Stimulated activated memory B cell treated with anti-CD40 and anti-IgM and Interleukin-4, amounts not matched to agents 10 μg/mL and 1 μg/mL and 100 μg/mL, for 72 hours (primary cell): ENCODE measurements around the gene CNKSR1.

Experiments
- ATAC-seq: fragments of 150-1000 bp; cut with Tn5 transposase; 2 replicates; pipeline ENCODE4 v1.10.0; 2021
- H3K27ac Mint-ChIP-seq: one replicate; pipeline ENCODE4 v1.8.0; 2022; ENCODE audit warnings: mild to moderate bottlenecking, mixed read lengths
- H3K27me3 Mint-ChIP-seq: one replicate; pipeline ENCODE4 v1.8.0; 2022; ENCODE audit warnings: mixed read lengths
- H3K36me3 Mint-ChIP-seq: one replicate; pipeline ENCODE4 v1.8.0; 2022; ENCODE audit warnings: mixed read lengths
- H3K4me1 Mint-ChIP-seq: one replicate; pipeline ENCODE4 v1.8.0; 2022; ENCODE audit warnings: mixed read lengths
- H3K4me3 Mint-ChIP-seq: one replicate; pipeline ENCODE4 v1.8.0; 2022; ENCODE audit warnings: mild to moderate bottlenecking, moderate library complexity, mixed read lengths
- H3K9me3 Mint-ChIP-seq: one replicate; pipeline ENCODE4 v1.8.0; 2022; ENCODE audit warnings: mixed read lengths

Gene CNKSR1

DNA sequence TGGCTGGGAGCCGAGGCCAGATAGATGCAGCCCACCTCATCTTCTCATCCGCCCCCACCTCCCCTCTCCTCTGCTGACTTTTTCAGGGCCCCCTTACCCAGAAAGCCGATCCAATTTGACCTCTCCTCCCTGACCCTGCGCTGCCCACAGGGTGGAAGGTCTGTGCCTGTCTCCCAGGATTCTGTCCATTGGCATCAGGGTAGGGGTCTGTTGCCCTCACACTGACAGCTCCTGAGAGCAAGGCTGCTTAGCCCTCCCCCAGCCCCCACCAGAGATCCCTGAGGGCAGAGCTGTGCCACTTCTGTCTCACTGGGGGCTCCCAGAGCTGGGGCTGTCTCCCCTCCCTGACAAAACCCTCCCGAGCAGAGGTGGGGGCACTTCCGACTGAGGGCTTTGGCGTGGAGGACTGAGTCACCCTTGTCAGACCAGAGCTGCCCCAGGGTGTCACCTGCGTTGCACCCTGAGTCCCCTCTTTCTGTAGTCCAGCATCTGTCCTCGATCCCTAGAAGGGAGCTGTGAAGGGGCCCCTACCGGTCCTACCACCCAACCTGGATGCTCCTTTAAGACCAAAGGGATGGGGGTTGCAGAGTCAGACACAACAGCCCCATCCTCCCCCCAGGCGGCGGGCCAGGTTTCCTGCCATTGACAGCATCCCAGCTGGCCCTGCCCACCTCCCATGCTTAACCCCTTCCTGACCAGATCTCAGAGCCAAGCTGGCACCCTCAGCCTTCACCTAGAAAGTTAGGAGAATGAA is 20.8 kb upstream of the CNKSR1 start:
- H3K27ac Mint-ChIP-seq = no peak overlapping the region
- no peaks in the 10 kb centered on the region for H3K9me3 Mint-ChIP-seq
- peaks cover 9% of the 10 kb centered on the region for H3K4me1 Mint-ChIP-seq
- H3K36me3 Mint-ChIP-seq = no peaks in the 10 kb centered on the region
- ATAC-seq = no peak
- no peak overlapping the region for H3K4me3 Mint-ChIP-seq
- peaks cover 60% of the 10 kb centered on the region for H3K27me3 Mint-ChIP-seq

DNA sequence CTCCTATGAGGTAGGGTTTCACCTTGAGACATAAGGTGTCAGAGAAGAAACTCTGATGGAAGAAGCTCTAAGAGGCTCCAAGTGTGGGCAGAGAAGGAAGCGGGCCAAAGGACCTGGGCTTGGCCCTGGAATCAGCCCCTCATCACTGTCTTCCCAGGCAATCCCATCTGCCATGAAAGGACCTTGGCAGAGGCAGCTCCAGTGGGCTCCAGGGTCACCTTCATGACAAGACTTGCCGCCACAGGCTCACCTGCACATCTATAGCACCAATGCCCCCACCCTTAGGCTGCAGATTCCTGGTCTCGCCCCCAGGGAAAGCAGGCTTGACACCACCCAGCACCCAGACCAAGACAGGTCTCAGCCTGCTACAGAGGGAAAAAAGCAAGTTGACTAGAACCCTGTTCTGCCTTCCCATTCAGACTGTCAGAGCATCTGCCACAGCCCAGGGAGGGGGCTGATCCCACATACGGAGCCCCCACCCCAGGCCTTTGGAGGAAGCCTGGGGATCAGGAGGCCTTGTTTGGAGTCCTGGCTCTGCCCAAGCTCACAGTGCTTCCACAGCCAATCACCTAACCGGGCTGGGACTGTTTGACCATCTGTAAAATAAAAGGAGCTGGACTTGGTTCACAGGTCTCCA is 18.9 kb upstream of the CNKSR1 start:
- Mint-ChIP-seq H3K27me3 (peaks cover 70% of the 10 kb centered on the region), H3K27ac (no peak overlapping the region), H3K9me3 (no peaks in the 10 kb centered on the region), H3K36me3 (no peaks in the 10 kb centered on the region), H3K4me3 (no peak overlapping the region), H3K4me1 (peaks cover 15% of the 10 kb centered on the region)
- no peak for ATAC-seq

GRCh38 chr1:26158908-26159742 is 18.2 kb upstream of the CNKSR1 start, which contains the start of gene FAM110D:
Gene FAM110D (plus strand): TSS chr1:26159079. CDS start chr1:26161292, 2,213 bp downstream.
- H3K36me3 Mint-ChIP-seq = no peaks in the 10 kb centered on the region
- H3K9me3 Mint-ChIP-seq = no peaks in the 10 kb centered on the region
- peaks cover 15% of the 10 kb centered on the region for H3K4me1 Mint-ChIP-seq
- H3K4me3 Mint-ChIP-seq = no peak within 1 kb of the TSS
- H3K27me3 Mint-ChIP-seq = peaks cover 70% of the 10 kb centered on the region
- H3K27ac Mint-ChIP-seq = no peak within 1 kb of the TSS
- no peak for ATAC-seq

GRCh38 chr1:26159743-26160039 is 17.6 kb upstream of the CNKSR1 start:
- Mint-ChIP-seq H3K36me3 (no peaks in the 10 kb centered on the region), H3K27me3 (peaks cover 65% of the 10 kb centered on the region), H3K4me3 (no peak overlapping the region), H3K27ac (no peak overlapping the region), H3K9me3 (no peaks in the 10 kb centered on the region), H3K4me1 (peaks cover 20% of the 10 kb centered on the region)
- ATAC-seq = no peak

DNA sequence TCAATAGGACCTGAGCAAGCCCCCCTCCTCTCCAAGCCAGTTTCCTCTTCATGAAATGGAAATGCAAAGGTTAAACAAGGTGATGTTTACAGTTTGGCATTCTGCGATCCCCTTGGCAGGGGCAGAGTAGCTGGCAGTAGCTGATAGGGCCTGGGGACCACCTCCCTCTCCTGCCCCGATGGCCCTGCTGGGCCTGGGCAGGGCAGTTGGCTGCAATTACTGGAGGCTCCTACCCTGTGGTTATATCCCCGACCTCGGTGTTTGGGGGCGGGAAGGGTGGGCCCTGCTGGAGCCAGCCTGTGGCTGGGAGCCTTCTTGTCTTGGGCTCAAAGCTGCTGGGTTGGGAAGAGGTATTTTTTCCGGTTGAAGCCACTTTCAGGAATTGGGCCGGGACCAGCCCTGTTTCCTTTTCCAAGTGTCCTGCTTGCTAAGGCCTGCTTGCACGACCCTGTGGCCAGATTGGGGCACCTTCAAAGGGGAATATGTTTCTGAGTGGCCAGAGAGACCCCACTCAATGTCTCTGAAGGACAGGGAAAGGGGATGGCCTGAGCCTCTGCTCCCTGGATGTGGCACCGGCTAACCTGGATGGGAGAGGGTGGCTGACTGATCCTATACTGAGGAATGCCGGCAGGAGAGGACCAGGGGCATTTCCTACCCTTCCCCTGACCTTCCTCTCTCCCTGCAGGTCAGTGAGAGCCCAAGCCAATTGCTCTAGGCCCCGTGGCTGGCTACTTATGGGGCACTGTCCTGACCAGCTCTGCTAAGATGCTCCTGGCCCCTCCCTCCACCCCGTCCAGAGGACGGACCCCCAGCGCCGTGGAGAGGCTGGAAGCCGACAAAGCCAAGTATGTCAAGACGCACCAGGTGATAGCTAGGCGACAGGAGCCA is 16.5 kb upstream of the CNKSR1 start:
- Mint-ChIP-seq H3K4me3 (peak overlapping the region; percentile 26), H3K4me1 (peaks cover 22% of the 10 kb centered on the region), H3K9me3 (no peaks in the 10 kb centered on the region), H3K27ac (no peak overlapping the region), H3K27me3 (peaks cover 54% of the 10 kb centered on the region), H3K36me3 (no peaks in the 10 kb centered on the region)
- no peak for ATAC-seq

DNA sequence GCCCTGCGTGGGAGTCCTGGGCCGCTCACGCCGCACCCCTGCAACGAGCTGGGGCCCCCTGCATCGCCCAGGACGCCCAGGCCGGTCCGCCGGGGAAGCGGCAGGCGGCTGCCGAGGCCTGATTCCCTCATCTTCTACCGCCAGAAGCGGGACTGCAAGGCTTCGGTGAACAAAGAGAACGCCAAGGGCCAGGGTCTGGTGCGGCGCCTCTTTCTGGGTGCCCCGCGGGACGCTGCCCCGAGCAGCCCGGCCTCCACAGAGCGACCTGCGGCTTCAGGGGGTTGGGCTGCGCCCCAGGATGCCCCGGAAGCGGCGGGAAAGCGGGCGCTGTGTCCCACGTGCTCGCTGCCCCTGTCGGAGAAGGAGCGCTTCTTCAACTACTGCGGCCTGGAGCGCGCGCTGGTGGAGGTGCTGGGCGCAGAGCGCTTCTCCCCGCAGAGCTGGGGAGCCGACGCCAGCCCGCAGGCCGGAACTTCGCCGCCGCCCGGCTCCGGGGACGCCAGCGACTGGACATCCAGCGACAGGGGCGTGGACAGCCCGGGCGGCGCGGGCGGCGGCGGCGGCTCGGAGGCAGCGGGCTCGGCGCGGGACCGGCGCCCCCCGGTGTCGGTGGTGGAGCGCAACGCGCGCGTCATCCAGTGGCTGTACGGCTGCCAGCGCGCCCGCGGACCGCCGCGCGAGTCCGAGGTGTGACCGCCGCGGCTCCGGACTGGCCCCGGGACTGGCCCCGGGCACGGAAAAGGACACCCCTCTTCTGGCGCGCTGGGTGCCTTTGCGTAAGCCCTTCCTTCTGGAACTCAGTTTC is 15.7 kb upstream of the CNKSR1 start:
- H3K27me3 Mint-ChIP-seq = peaks cover 45% of the 10 kb centered on the region
- H3K36me3 Mint-ChIP-seq = no peaks in the 10 kb centered on the region
- peak; percentile 49 for ATAC-seq
- no peak overlapping the region for H3K27ac Mint-ChIP-seq
- H3K4me1 Mint-ChIP-seq = peaks cover 16% of the 10 kb centered on the region
- peak overlapping the region; percentile 23 for H3K4me3 Mint-ChIP-seq
- no peaks in the 10 kb centered on the region for H3K9me3 Mint-ChIP-seq

DNA sequence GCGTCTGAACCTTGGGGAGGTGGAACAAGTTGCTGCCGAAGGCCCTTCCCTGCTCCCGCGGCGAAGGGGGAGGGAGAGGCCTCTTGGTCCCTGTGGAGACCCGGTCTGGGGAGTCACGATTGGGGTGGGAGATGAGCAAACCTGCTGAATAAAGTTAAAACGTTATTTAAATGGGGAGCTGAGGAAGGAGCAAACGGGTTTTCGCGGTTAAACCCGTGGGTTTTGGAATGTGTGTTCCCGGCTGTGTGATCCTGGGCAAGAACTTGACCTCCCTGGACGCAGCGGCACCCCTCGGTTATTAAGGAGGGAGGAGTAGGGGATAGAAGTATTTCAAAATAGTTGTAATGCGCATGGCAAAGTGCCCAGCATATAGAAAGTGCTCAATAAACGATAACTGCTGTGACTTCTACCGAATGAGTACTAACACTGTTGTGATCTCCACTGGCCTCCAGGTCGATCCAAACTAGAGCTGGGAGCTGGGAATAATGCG is 15.0 kb upstream of the CNKSR1 start:
- no peaks in the 10 kb centered on the region for H3K36me3 Mint-ChIP-seq
- H3K27me3 Mint-ChIP-seq = peaks cover 39% of the 10 kb centered on the region
- no peak for ATAC-seq
- H3K9me3 Mint-ChIP-seq = no peaks in the 10 kb centered on the region
- no peak overlapping the region for H3K27ac Mint-ChIP-seq
- peaks cover 13% of the 10 kb centered on the region for H3K4me1 Mint-ChIP-seq
- peak overlapping the region; percentile 17 for H3K4me3 Mint-ChIP-seq

DNA sequence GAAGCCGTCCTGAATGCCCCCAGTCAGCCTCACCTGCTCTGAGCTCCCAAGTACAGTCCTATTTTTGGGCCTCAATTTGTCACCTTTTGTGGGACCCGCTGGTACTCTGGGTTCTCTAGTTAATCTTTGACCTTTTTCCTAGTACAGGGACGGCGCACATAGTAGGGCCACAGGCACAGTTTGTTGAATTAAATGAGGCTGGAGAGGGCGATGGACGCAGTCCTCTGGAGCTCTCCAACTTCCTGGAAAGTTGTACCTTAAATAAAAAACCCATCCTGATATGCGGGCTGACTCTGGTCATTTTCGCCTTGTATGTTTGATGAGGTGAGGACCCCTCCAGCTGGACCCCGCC is 13.6 kb upstream of the CNKSR1 start:
- peak overlapping the region; percentile 39 for H3K4me3 Mint-ChIP-seq
- H3K4me1 Mint-ChIP-seq = peaks cover 13% of the 10 kb centered on the region
- H3K27ac Mint-ChIP-seq = no peak overlapping the region
- H3K9me3 Mint-ChIP-seq = no peaks in the 10 kb centered on the region
- ATAC-seq = no peak
- H3K36me3 Mint-ChIP-seq = no peaks in the 10 kb centered on the region
- peaks cover 26% of the 10 kb centered on the region for H3K27me3 Mint-ChIP-seq

- ATAC-seq = peak; percentile 69
- Mint-ChIP-seq H3K27ac (peak overlapping the region; percentile 16), H3K4me3 (peak overlapping the region; percentile 59)
Measured at GRCh38 chr1:26164036-26164860, 13.0 kb upstream of the CNKSR1 start.

DNA sequence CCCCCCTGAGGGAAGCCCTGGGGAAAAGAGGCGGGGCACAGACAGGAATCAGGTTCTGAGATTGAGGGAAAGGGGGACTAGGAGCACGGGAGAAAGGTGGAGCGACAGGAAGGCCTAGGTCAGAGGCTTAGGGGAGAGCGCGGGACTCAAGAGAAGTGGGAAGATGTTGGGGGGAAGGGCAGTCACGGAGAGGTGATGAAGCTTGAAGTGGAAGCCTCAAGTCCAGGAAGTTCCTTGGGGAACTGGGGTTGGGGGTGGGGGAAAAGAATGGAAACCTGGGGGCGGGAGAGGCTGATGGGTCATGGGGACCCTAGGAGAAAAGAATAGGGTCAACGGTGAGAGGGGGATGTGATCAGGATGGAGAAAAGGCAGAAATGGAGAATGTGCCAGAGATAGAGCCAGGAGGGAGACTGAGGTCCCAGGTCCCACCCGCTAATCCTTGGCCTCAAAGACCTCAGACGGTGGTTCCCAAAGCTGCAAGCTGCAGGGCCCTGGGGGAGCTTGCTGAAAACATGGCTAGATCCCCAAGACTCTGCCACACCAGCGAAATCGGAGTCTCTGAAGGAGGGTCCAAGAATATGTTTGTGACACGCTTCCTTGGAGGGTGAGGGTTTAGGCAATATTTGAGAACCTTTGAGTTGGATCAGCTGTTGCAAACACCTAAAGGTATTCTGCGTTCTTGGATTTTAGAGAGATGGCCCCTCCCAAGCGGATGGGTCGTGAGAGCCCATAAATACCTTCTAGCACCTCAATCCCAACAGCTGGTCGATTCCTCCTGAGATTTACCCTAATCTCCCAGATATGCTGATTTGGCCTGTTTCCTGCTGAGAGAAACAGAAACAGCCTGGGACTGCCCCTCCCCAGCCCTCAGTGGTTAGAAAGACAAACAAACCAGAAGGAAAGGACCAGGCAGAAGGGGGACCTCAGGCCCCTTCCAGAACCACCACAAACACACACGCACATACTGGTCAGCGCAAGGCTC is 12.1 kb upstream of the CNKSR1 start:
- H3K9me3 Mint-ChIP-seq = no peaks in the 10 kb centered on the region
- peak overlapping the region; percentile 59 for H3K4me3 Mint-ChIP-seq
- peaks cover 11% of the 10 kb centered on the region for H3K27me3 Mint-ChIP-seq
- H3K36me3 Mint-ChIP-seq = no peaks in the 10 kb centered on the region
- peaks cover 14% of the 10 kb centered on the region for H3K4me1 Mint-ChIP-seq
- peak overlapping the region; percentile 16 for H3K27ac Mint-ChIP-seq
- no peak for ATAC-seq

More at GRCh38 chr1:26164036-26164860, 13.0 kb upstream of the CNKSR1 start:
- peaks cover 20% of the 10 kb centered on the region for H3K27me3 Mint-ChIP-seq
- H3K9me3 Mint-ChIP-seq = no peaks in the 10 kb centered on the region
- no peaks in the 10 kb centered on the region for H3K36me3 Mint-ChIP-seq
- H3K4me1 Mint-ChIP-seq = peaks cover 13% of the 10 kb centered on the region

DNA sequence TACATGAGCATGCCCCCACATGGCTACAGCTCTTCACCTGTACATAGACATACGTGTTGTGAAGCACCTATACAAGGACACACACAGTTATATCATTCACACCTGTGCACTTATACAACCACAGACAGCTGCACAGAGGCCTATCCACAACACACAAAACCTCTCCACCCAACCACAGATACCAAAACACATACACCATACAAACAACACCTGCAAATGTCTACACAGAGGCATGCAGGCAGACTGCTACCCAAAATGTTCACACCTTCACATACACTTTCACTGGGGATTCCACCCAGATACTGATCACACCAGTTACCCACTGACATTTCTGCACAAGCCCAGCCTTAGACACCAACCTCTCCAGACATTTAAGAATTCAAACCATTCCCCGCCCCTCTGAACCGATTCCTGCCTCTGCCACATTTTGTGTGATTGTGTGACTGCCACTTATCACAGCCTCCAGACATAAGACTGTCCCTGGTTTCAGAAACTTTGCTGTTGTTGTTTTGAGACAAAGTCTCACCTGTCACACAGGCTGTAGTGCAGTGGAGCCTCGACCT is 10.5 kb upstream of the CNKSR1 start:
- no peak for ATAC-seq
- Mint-ChIP-seq H3K36me3 (no peaks in the 10 kb centered on the region), H3K4me3 (no peak overlapping the region), H3K27ac (no peak overlapping the region), H3K27me3 (peaks cover 9% of the 10 kb centered on the region), H3K4me1 (peaks cover 27% of the 10 kb centered on the region), H3K9me3 (no peaks in the 10 kb centered on the region)

DNA sequence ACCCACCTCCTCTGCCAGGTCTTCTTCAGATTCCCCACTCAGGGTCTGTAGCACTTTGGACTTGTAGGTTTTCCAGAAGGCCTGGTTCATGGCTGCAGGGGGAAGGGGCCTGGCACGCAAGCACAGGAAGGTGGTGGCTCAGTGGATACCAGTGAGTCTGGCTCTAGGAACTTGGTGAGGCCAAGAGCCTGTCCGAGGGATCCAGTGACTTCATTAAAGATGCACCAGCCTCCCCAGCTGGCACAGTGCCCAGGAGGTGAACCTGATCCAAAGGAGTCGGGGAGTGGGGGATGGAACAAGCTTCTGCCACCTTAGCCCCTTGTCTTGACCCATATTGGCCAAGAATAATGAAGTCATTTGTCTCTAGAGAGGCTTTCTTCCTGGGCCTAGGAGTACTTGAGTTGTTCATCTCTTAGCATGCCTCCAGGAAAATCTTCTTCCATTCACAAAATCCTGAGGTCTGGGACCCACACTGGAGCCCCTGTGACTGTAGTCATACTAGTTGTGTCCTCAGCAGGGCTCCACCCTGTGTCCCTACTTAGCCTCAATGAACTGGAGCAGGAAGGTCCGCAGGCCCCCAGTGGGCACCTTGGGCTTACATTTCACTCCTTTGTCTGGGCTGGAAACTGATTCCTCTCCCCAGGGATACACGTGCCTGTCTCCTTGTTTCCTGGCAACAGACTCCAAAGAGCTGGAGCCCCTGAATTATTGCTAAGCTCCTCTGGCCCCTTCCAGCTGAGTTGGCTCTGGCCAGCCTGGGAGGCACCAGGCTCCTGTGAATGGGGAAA is 8.7 kb upstream of the CNKSR1 start, which contains the start of gene C1orf232:
C1orf232 (minus strand) TSS at position 554 of the 788 bp plus-strand sequence; CDS start at position 90, 464 bp downstream.
- Mint-ChIP-seq H3K9me3 (no peaks in the 10 kb centered on the region), H3K27ac (peak within 1 kb of the TSS; percentile 89), H3K4me1 (peaks cover 21% of the 10 kb centered on the region), H3K27me3 (no peaks in the 10 kb centered on the region), H3K36me3 (no peaks in the 10 kb centered on the region), H3K4me3 (peak within 1 kb of the TSS; percentile 95)
- ATAC-seq = no peak
